GM18505 (cell line): ENCODE measurements around the gene ADM5.

Source experiments
- ATAC-seq: cut with Tn5 transposase; IDR thresholded peaks from one replicate; pipeline ENCODE4 v1.9.1; 2021; ENCODE audit not compliant: unreplicated experiment
- POLR2A ChIP-seq: IDR thresholded peaks from 4 replicates; pipeline ENCODE4 v1.6.1; 2011; ENCODE audit warnings: borderline replicate concordance; ENCODE audit not compliant: insufficient read depth, insufficient read length; ENCODE audit errors: extremely low read depth

The ADM5 gene

DNA sequence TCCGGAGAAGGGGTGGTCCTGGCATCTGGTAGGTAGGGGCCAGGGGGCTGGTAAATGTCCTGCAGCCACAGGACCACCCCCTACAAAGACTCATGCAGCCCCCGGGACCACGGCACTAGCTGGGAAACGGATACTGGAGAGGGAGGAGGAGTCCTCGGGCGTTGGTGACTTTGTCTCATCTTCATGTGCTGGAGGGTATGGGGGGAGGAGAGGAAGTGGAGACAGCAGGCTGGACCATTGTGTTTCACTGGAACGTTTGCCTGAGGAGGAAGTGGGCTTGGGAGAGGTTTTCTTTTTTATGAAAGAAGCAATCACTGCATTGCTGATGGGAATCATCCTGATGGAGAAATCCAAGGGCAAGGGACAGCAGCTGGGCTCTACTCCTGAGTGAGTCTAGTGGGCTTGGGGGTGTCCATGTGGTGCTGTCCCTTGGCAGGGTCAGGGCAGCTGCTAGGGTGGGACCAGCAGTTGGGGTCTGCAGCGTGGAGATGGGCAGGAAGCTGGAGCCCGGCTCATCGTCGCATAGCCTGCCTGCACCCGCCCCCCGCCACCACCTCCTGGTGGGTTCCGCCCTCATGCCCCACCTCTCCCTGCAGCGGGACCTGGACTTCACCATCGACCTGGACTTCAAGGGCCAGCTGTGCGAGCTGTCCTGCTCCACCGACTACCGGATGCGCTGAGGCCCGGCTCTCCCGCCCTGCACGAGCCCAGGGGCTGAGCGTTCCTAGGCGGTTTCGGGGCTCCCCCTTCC is 1.7 kb upstream of the ADM5 start:
- peak; percentile 10 for TF ChIP-seq POLR2A

DNA sequence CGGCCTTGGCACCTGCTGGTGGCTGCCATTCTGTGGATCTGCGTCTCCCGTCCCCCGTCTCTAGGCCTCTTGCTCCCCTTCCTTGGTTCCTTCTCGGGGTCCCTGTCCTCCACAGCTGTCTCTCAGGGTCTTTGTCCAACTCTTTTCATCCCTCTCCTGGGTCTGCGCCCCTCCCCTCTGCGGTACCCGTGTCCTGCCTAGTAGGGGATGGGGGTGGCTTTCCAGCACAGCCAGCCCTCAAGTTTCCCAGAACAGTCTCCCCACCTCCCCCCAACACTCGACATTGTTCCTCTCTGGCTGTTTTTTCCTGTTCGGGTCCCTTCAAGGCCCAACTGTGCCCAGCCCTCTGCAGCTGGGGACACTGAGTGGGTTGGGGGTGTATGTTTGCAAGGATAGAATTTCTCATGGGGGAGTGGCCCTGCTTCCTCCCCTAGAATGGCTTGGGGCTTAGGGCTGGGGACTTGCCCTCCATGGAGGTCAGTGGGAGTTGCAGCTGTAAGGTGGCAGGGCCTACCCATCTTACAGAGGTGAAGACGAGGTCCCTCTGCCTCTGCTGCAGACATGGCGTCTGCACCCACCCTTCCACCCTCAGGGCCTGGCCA is 762 bp upstream of the ADM5 start:
- ATAC-seq: no peak
- no peak for TF ChIP-seq POLR2A

More for the DNA sequence above, 1.7 kb upstream of the ADM5 start:
- no peak for ATAC-seq

GRCh38 chr19:49690079-49690655 is 773 bp downstream of the ADM5 start:
- TF ChIP-seq POLR2A: no peak
- ATAC-seq: no peak

- no peak for TF ChIP-seq POLR2A
- no peak for ATAC-seq
Observed at GRCh38 chr19:49690656-49691242, 1.4 kb downstream of the ADM5 start, which contains the start of gene CPT1C. Gene CPT1C, plus strand, starts transcription at chr19:49691116. Its CDS starts 1,137 bp downstream, at chr19:49692253.

- TF ChIP-seq POLR2A: no peak
- ATAC-seq: no peak
Observed at GRCh38 chr19:49691243-49692146, 2.1 kb downstream of the ADM5 start.

GRCh38 chr19:49692147-49692506 is 2.7 kb downstream of the ADM5 start:
- ATAC-seq: no peak
- no peak for TF ChIP-seq POLR2A

GRCh38 chr19:49696115-49696514 is 6.7 kb downstream of the ADM5 start:
- ATAC-seq: no peak
- no peak for TF ChIP-seq POLR2A

GRCh38 chr19:49696865-49697264 is 7.5 kb downstream of the ADM5 start:
- TF ChIP-seq POLR2A: no peak
- no peak for ATAC-seq

DNA sequence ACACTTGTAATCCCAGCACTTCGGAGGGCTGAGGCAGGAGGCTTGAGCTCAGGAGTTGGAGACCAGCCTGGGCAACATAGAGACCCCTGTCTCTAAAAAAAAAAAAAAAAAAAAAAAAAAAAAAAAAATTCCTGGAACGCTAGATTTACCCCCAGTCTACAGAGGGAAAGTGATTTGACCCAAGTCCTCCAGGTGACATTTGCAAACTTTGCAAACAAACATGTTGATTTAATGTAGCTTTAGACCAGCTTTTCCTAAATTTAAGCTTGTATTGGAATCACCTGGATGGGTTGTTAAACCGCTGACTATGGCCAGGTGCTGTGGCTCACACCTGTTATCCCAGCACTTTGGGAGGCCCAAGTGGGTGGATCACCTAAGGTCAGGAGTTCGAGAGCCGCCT is 10.0 kb downstream of the ADM5 start:
- no peak for ATAC-seq
- no peak for TF ChIP-seq POLR2A

DNA sequence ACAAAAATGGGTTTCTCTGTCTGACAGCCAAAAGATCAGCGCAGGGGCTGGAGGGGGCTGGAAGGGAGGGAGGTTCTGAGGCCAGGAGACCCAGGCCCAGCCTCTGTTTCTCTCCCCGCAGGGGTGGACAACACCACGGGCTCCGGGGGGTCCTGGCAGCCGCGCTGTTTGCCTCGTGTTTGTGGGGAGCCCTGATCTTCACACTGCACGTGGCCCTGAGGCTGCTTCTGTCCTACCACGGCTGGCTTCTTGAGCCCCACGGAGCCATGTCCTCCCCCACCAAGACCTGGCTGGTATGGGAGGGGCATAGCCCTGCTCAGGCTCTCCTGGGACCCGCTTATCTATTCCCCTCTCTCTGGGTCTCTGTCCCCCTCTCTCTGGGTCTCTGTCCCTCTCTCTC is 11.2 kb downstream of the ADM5 start:
- ATAC-seq: no peak
- no peak for TF ChIP-seq POLR2A

- TF ChIP-seq POLR2A: no peak
- ATAC-seq: no peak
Observed at GRCh38 chr19:49701271-49701786, 11.9 kb downstream of the ADM5 start.

- no peak for TF ChIP-seq POLR2A
- no peak for ATAC-seq
Observed at GRCh38 chr19:49704888-49705642, 15.7 kb downstream of the ADM5 start.
